IMR-90 (cell line): ENCODE measurements around the gene TPST1. TPM values are rescaled to one million over a fixed set of nuclear protein-coding genes. Genes with fewer than 3 reads are reported as not detected.

Experiments
- ATAC-seq: fragments of 200-7000 bp; cut with Tn5 transposase; 2 replicates; pipeline ENCODE4 v1.9.1; 2020; ENCODE audit warnings: low read depth, mild to moderate bottlenecking, moderate library complexity
- BruUV-seq: library from RNA; stranded (reverse); fragments of 400-500 nt; replicated peaks from 2 replicates; lab custom pipeline; 2021; lab: Mats Ljungman, UMichigan
- CTCF ChIA-PET: fragments of 300-600 bp; formaldehyde crosslinking; extraction: SDS; loops from one replicate; lab custom pipeline; 2021; ENCODE audit warnings: antibody characterized with exemption; lab: Yijun Ruan, JAX
- POLR2A ChIA-PET: fragments of 300-600 bp; sonication (Branson Sonifier 250); formaldehyde crosslinking; loops from one replicate; lab custom pipeline; 2022; ENCODE audit warnings: antibody characterized with exemption; ENCODE audit not compliant: unreplicated experiment; lab: Charles Lee
- DNase-seq: peaks from one replicate; pipeline ENCODE4 v3.0.0; 2013
- H2AFZ ChIP-seq: replicated peaks from 2 replicates; pipeline ENCODE3; 2013; ENCODE audit warnings: low read length, mild to moderate bottlenecking; ENCODE audit not compliant: poor library complexity
- H2AK5ac ChIP-seq: 2 replicates; pipeline ENCODE4 v1.6.1; 2013; ENCODE audit warnings: low read depth, low read length, inconsistent platforms
- H2AK9ac ChIP-seq: replicated peaks from 2 replicates; pipeline ENCODE3; 2013; ENCODE audit warnings: mild to moderate bottlenecking, low read depth, low read length, moderate library complexity; ENCODE audit not compliant: poor library complexity
- H2BK120ac ChIP-seq: 2 replicates; pipeline ENCODE4 v1.6.1; 2013; ENCODE audit warnings: low read depth, low read length, inconsistent platforms
- H2BK15ac ChIP-seq: 3 replicates; pipeline ENCODE4 v1.6.1; 2013; ENCODE audit warnings: low read depth, low read length, inconsistent platforms
- H2BK20ac ChIP-seq: 2 replicates; pipeline ENCODE4 v1.6.1; 2013; ENCODE audit warnings: low read depth, mild to moderate bottlenecking, inconsistent platforms, low read length, moderate library complexity
- H2BK5ac ChIP-seq: 2 replicates; pipeline ENCODE4 v1.6.1; 2013; ENCODE audit warnings: mild to moderate bottlenecking, low read depth, low read length, inconsistent platforms; ENCODE audit not compliant: poor library complexity, severe bottlenecking
- H3K14ac ChIP-seq: replicated peaks from 2 replicates; pipeline ENCODE4 v1.6.1; 2013; ENCODE audit warnings: low read depth, low read length, inconsistent platforms
- H3K18ac ChIP-seq: 2 replicates; pipeline ENCODE4 v1.6.1; 2013; ENCODE audit warnings: low read depth, low read length, control low read depth
- H3K23ac ChIP-seq: 2 replicates; pipeline ENCODE4 v1.6.1; 2013; ENCODE audit warnings: low read depth, low read length, inconsistent platforms
- H3K27ac ChIP-seq: 2 replicates; pipeline ENCODE4 v1.5.1; 2013; ENCODE audit warnings: mild to moderate bottlenecking, control low read depth, low read length; ENCODE audit not compliant: insufficient read depth
- H3K27me3 ChIP-seq: 2 replicates; pipeline ENCODE4 v1.6.1; 2013; ENCODE audit warnings: low read length; ENCODE audit not compliant: control insufficient read depth, insufficient read depth
- H3K36me3 ChIP-seq: 2 replicates; pipeline ENCODE4 v1.6.1; 2013; ENCODE audit warnings: low read length, mixed read lengths; ENCODE audit not compliant: control insufficient read depth, insufficient read depth
- H3K4ac ChIP-seq: 2 replicates; pipeline ENCODE4 v1.6.1; 2013; ENCODE audit warnings: low read depth, low read length, inconsistent platforms
- H3K4me1 ChIP-seq: 2 replicates; pipeline ENCODE4 v1.6.1; 2013; ENCODE audit warnings: low read length, mixed read lengths; ENCODE audit not compliant: control insufficient read depth, insufficient read depth
- H3K4me2 ChIP-seq: 2 replicates; pipeline ENCODE4 v1.6.1; 2013; ENCODE audit warnings: low read depth, mild to moderate bottlenecking, control low read depth, low read length, moderate library complexity
- H3K4me3 ChIP-seq: 2 replicates; pipeline ENCODE4 v1.5.1; 2013; ENCODE audit warnings: low read depth, mild to moderate bottlenecking, control low read depth, low read length, moderate library complexity; ENCODE audit not compliant: insufficient read depth
- H3K56ac ChIP-seq: 2 replicates; pipeline ENCODE4 v1.6.1; 2013; ENCODE audit warnings: low read length, inconsistent platforms; ENCODE audit not compliant: insufficient read depth; ENCODE audit errors: extremely low read depth
- H3K79me1 ChIP-seq, 2 experiments: 2 replicates each; pipeline ENCODE4 v1.6.1; 2013; ENCODE audit warnings: low read length in 2 of 2, inconsistent platforms in 1 of 2, low read depth in 1 of 2
- H3K9ac ChIP-seq: 2 replicates; pipeline ENCODE4 v1.6.1; 2013; ENCODE audit warnings: low read depth, low read length, control low read depth
- H3K9me1 ChIP-seq: 2 replicates; pipeline ENCODE4 v1.6.1; 2013; ENCODE audit warnings: low read length, inconsistent platforms; ENCODE audit not compliant: insufficient read depth
- H3K9me3 ChIP-seq: 2 replicates; pipeline ENCODE4 v1.6.1; 2013; ENCODE audit warnings: low read length; ENCODE audit not compliant: control insufficient read depth, insufficient read depth
- H4K20me1 ChIP-seq: 2 replicates; pipeline ENCODE4 v1.6.1; 2013; ENCODE audit warnings: low read length, inconsistent platforms; ENCODE audit not compliant: insufficient read depth
- H4K5ac ChIP-seq: 2 replicates; pipeline ENCODE4 v1.6.1; 2013; ENCODE audit warnings: mild to moderate bottlenecking, low read depth, low read length, control low read depth
- H4K8ac ChIP-seq, 2 experiments: 2 replicates each; pipeline ENCODE4 v1.6.1; 2013; ENCODE audit warnings: low read depth in 2 of 2, low read length in 2 of 2, control low read depth in 1 of 2, inconsistent platforms in 1 of 2
- H4K91ac ChIP-seq: 2 replicates; pipeline ENCODE4 v1.6.1; 2013; ENCODE audit warnings: low read depth, low read length, inconsistent platforms; ENCODE audit not compliant: insufficient read depth
- BHLHE40 ChIP-seq: fragments of 150-350 bp; IDR thresholded peaks from 2 replicates; pipeline ENCODE4 v1.6.1; 2016; ENCODE audit warnings: mild to moderate bottlenecking, low read depth, low read length
- CEBPB ChIP-seq: IDR thresholded peaks from 2 replicates; pipeline ENCODE4 v1.6.1; 2012; ENCODE audit warnings: low read depth, low read length, improper control_type of control experiment
- ELK1 ChIP-seq: fragments of 150-350 bp; IDR thresholded peaks from 2 replicates; pipeline ENCODE4 v1.6.1; 2016; ENCODE audit warnings: low read depth, mild to moderate bottlenecking, low read length, moderate library complexity, borderline replicate concordance
- MAFK ChIP-seq: IDR thresholded peaks from 2 replicates; pipeline ENCODE4 v1.6.1; 2012; ENCODE audit warnings: low read depth, low read length, improper control_type of control experiment
- MAZ ChIP-seq: IDR thresholded peaks from 2 replicates; pipeline ENCODE4 v1.6.1; 2012; ENCODE audit warnings: low read depth, mild to moderate bottlenecking, low read length, improper control_type of control experiment, moderate library complexity, borderline replicate concordance
- MXI1 ChIP-seq: IDR thresholded peaks from 2 replicates; pipeline ENCODE4 v1.6.1; 2012; ENCODE audit warnings: low read depth, mild to moderate bottlenecking, low read length, moderate library complexity, borderline replicate concordance
- NFE2L2 ChIP-seq: fragments of 150-350 bp; IDR thresholded peaks from 2 replicates; pipeline ENCODE4 v1.6.1; 2016; ENCODE audit warnings: low read depth, mild to moderate bottlenecking, low read length
- RAD21 ChIP-seq: IDR thresholded peaks from 2 replicates; pipeline ENCODE4 v1.6.1; 2012; ENCODE audit warnings: low read length, improper control_type of control experiment
- SMC3 ChIP-seq: fragments of 150-350 bp; IDR thresholded peaks from 2 replicates; pipeline ENCODE4 v1.6.1; 2016; ENCODE audit warnings: low read depth, mild to moderate bottlenecking, antibody characterized with exemption, low read length, moderate library complexity
- USF2 ChIP-seq: fragments of 150-350 bp; IDR thresholded peaks from 2 replicates; pipeline ENCODE4 v1.6.1; 2017; ENCODE audit warnings: mild to moderate bottlenecking, antibody characterized with exemption, low read length, low read depth
- dilution Hi-C: fragments of 300-500 bp; cut with HindIII; formaldehyde crosslinking; loops from one replicate; pipeline ENCODE4 v1.14.3; 2018; ENCODE audit warnings: low sequenced_read_pairs; ENCODE audit not compliant: unreplicated experiment
- in situ Hi-C: fragments of 300-500 bp; cut with MboI; formaldehyde crosslinking; loops from 3 replicates; pipeline ENCODE4 v1.14.3; 2019; ENCODE audit warnings: low sequenced_read_pairs, inconsistent platforms, mixed read lengths
- intact Hi-C: fragments of 100-400 bp; cut with micrococcal nuclease; formaldehyde crosslinking; loops from 2 replicates; pipeline ENCODE4 v1.10.0; 2022
- polyA plus RNA-seq, 3 experiments: library from polyadenylated mRNA; depleted of rRNA; stranded (reverse); fragments of >200 nt; gene quantifications; 2 replicates each; pipeline ENCODE4 v1.2.3, GENCODE V29; 2012; ENCODE audit warnings: low replicate concordance in 1 of 3
- total RNA-seq: library from RNA; depleted of rRNA; stranded (reverse); fragments of >200 nt; gene quantifications from 2 replicates; pipeline ENCODE4 v1.2.3, GENCODE V29; 2012
- TF ChIP-seq, protein P1 (sequence below): conservative IDR thresholded peaks from 2 replicates; pipeline ENCODE4 v1.5.1; 2012; ENCODE audit warnings: mild to moderate bottlenecking, low read depth, low read length, improper control_type of control experiment

TPST1 gene
- total and polyA plus RNA-seq, 2 of the 4 experiments (the other 2 are of a cell fraction), result 37.7 to 58.6 TPM

DNA sequence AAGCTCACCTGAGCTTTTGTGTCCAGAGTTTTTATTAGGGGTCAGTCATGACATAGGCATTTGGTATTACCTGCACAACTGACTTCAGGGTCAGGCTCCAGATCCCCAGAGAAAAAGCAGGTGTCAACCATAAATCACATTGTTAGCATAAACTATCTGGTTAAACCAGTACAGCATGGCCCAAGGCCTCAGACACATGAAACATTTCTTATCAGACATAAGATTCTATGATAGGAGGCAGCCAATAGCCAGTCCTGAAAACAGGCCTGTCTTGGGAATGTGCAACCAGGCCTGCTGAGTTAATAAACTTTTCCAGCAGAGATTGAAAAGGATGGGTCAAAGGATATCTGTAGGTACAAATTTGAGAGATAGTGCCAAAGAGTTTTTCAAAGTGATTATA lies 116.1 kb downstream of the TPST1 start:
- no peak overlapping the region for H3K18ac ChIP-seq
- no peaks in the 10 kb centered on the region for H4K20me1 ChIP-seq
- H3K36me3 ChIP-seq, result 0 out of 2 replicates have a peak, but pooled peaks cover 1% of the 10 kb centered on the region
- dilution Hi-C loops (no loop called here), in situ Hi-C loops (no loop called here), intact Hi-C loops (no loop called here)
- no peak overlapping the region for H3K4me3 ChIP-seq
- H3K4ac ChIP-seq, result no peak overlapping the region
- no peak overlapping the region for H2BK20ac ChIP-seq
- H2BK15ac ChIP-seq, result no peak overlapping the region
- no peaks in the 10 kb centered on the region for H3K27me3 ChIP-seq
- H3K14ac ChIP-seq, result no peak overlapping the region
- DNase-seq (no peak), ATAC-seq (no peak)
- H3K79me1 ChIP-seq, result peaks cover 8 to 24% of the 10 kb centered on the region in 2 experiments; a peak in 2 of 4 replicates
- H3K27ac ChIP-seq, result no peak overlapping the region
- H3K9me1 ChIP-seq, result no peaks in the 10 kb centered on the region
- no peak overlapping the region for H4K91ac ChIP-seq
- ChIA-PET POLR2A (no interaction called here), CTCF (no interaction called here)
- H2BK120ac ChIP-seq, result no peak overlapping the region
- no TSS peak for BruUV-seq
- no peak overlapping the region for H2AK9ac ChIP-seq
- no peak overlapping the region for H2BK5ac ChIP-seq
- H2AK5ac ChIP-seq, result no peak overlapping the region
- H3K9me3 ChIP-seq, result no peaks in the 10 kb centered on the region
- H4K8ac ChIP-seq, result no peak overlapping the region
- H3K9ac ChIP-seq, result no peak overlapping the region
- TF ChIP-seq MAZ, result no peak
- TF ChIP-seq USF2, result no peak
- TF ChIP-seq, protein P1, sequence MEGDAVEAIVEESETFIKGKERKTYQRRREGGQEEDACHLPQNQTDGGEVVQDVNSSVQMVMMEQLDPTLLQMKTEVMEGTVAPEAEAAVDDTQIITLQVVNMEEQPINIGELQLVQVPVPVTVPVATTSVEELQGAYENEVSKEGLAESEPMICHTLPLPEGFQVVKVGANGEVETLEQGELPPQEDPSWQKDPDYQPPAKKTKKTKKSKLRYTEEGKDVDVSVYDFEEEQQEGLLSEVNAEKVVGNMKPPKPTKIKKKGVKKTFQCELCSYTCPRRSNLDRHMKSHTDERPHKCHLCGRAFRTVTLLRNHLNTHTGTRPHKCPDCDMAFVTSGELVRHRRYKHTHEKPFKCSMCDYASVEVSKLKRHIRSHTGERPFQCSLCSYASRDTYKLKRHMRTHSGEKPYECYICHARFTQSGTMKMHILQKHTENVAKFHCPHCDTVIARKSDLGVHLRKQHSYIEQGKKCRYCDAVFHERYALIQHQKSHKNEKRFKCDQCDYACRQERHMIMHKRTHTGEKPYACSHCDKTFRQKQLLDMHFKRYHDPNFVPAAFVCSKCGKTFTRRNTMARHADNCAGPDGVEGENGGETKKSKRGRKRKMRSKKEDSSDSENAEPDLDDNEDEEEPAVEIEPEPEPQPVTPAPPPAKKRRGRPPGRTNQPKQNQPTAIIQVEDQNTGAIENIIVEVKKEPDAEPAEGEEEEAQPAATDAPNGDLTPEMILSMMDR, result no peak
- no peak for TF ChIP-seq CEBPB
- no peak for TF ChIP-seq ELK1
- TF ChIP-seq NFE2L2, result no peak
- TF ChIP-seq RAD21, result no peak
- TF ChIP-seq SMC3, result no peak
- TF ChIP-seq BHLHE40, result no peak
- TF ChIP-seq MXI1, result no peak
- no peak for TF ChIP-seq MAFK
- no peak overlapping the region for H3K4me2 ChIP-seq
- no peak overlapping the region; the same call in 1 of the 2 replicates for H3K56ac ChIP-seq
- H3K23ac ChIP-seq, result no peak overlapping the region
- no peak overlapping the region for H2AFZ ChIP-seq
- peaks cover 4% of the 10 kb centered on the region; the same call in 1 of the 2 replicates for H3K4me1 ChIP-seq
- H4K5ac ChIP-seq, result peak overlapping the region; percentile 46; the same call in 1 of the 2 replicates
